Measurements from ENCODE around the gene TLN1.

DNA sequence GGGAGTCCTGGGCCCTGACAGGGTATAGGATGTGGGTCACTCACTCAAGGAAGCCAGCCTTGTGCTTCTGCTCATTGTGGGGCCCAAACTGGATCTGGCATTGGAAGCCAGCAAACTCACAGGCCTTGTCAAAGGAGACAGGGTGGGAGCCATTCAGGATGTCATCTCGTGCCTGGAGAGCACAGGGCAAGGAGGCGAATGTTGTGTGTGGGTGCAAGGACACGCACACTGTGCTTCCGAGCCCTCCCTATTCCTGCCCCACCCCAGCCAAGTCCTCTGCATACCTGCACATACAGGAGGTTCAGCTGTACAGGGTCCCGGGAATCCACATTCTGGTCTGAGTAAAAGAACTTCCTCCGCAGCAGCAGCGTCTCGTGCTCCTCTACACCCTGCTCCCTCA is 8.1 kb downstream of the TLN1 start:
- TF ChIP-seq, protein P1, sequence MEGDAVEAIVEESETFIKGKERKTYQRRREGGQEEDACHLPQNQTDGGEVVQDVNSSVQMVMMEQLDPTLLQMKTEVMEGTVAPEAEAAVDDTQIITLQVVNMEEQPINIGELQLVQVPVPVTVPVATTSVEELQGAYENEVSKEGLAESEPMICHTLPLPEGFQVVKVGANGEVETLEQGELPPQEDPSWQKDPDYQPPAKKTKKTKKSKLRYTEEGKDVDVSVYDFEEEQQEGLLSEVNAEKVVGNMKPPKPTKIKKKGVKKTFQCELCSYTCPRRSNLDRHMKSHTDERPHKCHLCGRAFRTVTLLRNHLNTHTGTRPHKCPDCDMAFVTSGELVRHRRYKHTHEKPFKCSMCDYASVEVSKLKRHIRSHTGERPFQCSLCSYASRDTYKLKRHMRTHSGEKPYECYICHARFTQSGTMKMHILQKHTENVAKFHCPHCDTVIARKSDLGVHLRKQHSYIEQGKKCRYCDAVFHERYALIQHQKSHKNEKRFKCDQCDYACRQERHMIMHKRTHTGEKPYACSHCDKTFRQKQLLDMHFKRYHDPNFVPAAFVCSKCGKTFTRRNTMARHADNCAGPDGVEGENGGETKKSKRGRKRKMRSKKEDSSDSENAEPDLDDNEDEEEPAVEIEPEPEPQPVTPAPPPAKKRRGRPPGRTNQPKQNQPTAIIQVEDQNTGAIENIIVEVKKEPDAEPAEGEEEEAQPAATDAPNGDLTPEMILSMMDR (IDR thresholded peaks at IDR 0.05) = no peak
- no peak for TF ChIP-seq POLR2A (IDR thresholded peaks at IDR 0.05)

All from breast epithelium (tissue), 3 donors.